ENCODE results near the gene S100A14. TPM values are rescaled to one million over a fixed set of nuclear protein-coding genes. Genes with fewer than 3 reads are reported as not detected.
A peak's percentile ranks its signal among the peaks of the same experiment; 100 is the strongest.
"Not testable (repeated sequence)": the region's sequence is repeated elsewhere in the genome, so short reads cannot be mapped to it uniquely, and the experiment has no call there.

S100A14 gene
- total RNA-seq, 1 experiment from 2014 or later = 1.3 TPM

GRCh38 chr1:153610811-153611301 is 5.3 kb downstream of the S100A14 start:
- no peaks in the 10 kb centered on the region for H3K9me3 ChIP-seq
- peak overlapping the region; percentile 63 for H3K4me3 ChIP-seq
- DNase-seq = peak; percentile 80

DNA sequence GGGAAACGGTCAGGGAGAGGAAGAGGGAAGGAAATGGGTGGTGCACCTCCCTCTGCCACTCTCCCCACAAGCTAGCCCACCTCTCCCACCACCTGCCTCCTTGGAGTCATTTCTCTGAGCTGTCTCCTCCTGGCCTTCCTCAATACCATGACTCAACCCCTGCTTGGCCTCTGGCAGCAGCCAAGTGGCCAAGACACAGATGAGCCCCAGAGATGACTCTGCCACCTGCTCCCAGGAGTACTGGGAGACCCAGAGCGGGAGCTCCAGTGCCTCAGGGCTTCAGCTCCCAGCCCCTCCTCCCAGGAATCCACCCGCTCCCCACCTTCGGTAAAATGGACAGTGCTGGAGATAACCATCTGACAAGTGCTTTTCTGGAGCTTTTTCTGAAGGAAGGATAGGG is 5.8 kb downstream of the S100A14 start:
- H3K9me3 ChIP-seq = no peaks in the 10 kb centered on the region
- peak; percentile 82 for DNase-seq
- H3K4me3 ChIP-seq = peak overlapping the region; percentile 25
- peaks cover 43% of the 10 kb centered on the region for H3K36me3 ChIP-seq
- no peaks in the 10 kb centered on the region for H3K27me3 ChIP-seq

More at GRCh38 chr1:153610811-153611301, 5.3 kb downstream of the S100A14 start:
- Histone ChIP-seq H3K36me3 (peaks cover 38% of the 10 kb centered on the region), H3K27me3 (no peaks in the 10 kb centered on the region)

GRCh38 chr1:153609585-153609907 is 6.6 kb downstream of the S100A14 start:
- Histone ChIP-seq H3K4me3 (no peak overlapping the region; the same call in 1 of the 2 replicates), H3K9me3 (no peaks in the 10 kb centered on the region), H3K36me3 (peaks cover 51% of the 10 kb centered on the region), H3K27me3 (no peaks in the 10 kb centered on the region)
- DNase-seq = no peak

- Histone ChIP-seq H3K4me3 (peak overlapping the region; percentile 34), H3K9me3 (no peaks in the 10 kb centered on the region), H3K27me3 (no peaks in the 10 kb centered on the region), H3K36me3 (peaks cover 51% of the 10 kb centered on the region)
- DNase-seq = peak; percentile 87
These were observed 7.2 kb downstream of the S100A14 start for GRCh38 chr1:153608742-153609584.

- DNase-seq = no peak
- Histone ChIP-seq H3K9me3 (no peaks in the 10 kb centered on the region), H3K4me3 (peak overlapping the region; percentile 34)
These were observed 7.9 kb downstream of the S100A14 start for GRCh38 chr1:153608089-153608682.

GRCh38 chr1:153607381-153607780 is 8.7 kb downstream of the S100A14 start:
- Histone ChIP-seq H3K4me3 (no peak overlapping the region), H3K27me3 (no peaks in the 10 kb centered on the region), H3K9me3 (no peaks in the 10 kb centered on the region), H3K36me3 (peaks cover 51% of the 10 kb centered on the region)
- DNase-seq = no peak

More at GRCh38 chr1:153608089-153608682, 7.9 kb downstream of the S100A14 start:
- Histone ChIP-seq H3K36me3 (peaks cover 51% of the 10 kb centered on the region), H3K27me3 (no peaks in the 10 kb centered on the region)

DNA sequence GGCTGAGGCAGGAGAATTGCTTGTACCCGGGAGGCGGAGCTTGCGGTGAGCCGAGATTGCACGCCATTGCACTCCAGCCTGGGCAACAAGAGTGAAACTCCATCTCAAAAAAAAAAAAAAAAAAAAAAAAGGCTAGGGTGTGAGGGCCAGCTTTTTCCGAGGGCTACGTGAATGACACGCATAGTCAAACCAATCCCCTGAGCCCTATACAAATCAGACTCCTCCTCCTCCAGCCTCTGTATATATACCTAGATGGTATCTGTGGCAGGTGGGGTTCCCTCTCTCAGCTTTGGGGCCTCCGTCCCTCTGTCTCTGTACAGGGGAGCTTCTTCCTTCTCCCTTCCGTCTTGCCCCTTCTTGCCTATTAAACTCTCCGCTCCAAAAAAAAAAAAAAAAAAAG is 9.9 kb downstream of the S100A14 start:
- Histone ChIP-seq H3K27me3 (no peaks in the 10 kb centered on the region), H3K36me3 (peaks cover 53% of the 10 kb centered on the region), H3K9me3 (no peaks in the 10 kb centered on the region), H3K4me3 (no peak overlapping the region)
- no peak for DNase-seq

GRCh38 chr1:153602749-153603148 is 13.4 kb downstream of the S100A14 start:
- H3K4me3 ChIP-seq = no peak overlapping the region
- peaks cover 41% of the 10 kb centered on the region for H3K36me3 ChIP-seq
- H3K27me3 ChIP-seq = no peaks in the 10 kb centered on the region
- DNase-seq = no peak
- no peaks in the 10 kb centered on the region for H3K9me3 ChIP-seq

- no peak for DNase-seq
- peaks cover 15% of the 10 kb centered on the region for H3K36me3 ChIP-seq
- H3K4me3 ChIP-seq = no peak overlapping the region
- H3K27me3 ChIP-seq = no peaks in the 10 kb centered on the region
- no peaks in the 10 kb centered on the region for H3K9me3 ChIP-seq
These were observed 16.3 kb downstream of the S100A14 start for GRCh38 chr1:153599847-153600246.

- Histone ChIP-seq H3K27me3 (no peaks in the 10 kb centered on the region), H3K4me3 (no peak overlapping the region), H3K9me3 (no peaks in the 10 kb centered on the region), H3K36me3 (peaks cover 13% of the 10 kb centered on the region)
- no peak for DNase-seq
These were observed 17.6 kb downstream of the S100A14 start for GRCh38 chr1:153598309-153599172.

GRCh38 chr1:153597206-153597605 is 18.9 kb downstream of the S100A14 start:
- no peak for DNase-seq
- no peaks in the 10 kb centered on the region for H3K27me3 ChIP-seq
- peaks cover 13% of the 10 kb centered on the region for H3K36me3 ChIP-seq
- no peaks in the 10 kb centered on the region for H3K9me3 ChIP-seq
- no peak overlapping the region for H3K4me3 ChIP-seq

DNA sequence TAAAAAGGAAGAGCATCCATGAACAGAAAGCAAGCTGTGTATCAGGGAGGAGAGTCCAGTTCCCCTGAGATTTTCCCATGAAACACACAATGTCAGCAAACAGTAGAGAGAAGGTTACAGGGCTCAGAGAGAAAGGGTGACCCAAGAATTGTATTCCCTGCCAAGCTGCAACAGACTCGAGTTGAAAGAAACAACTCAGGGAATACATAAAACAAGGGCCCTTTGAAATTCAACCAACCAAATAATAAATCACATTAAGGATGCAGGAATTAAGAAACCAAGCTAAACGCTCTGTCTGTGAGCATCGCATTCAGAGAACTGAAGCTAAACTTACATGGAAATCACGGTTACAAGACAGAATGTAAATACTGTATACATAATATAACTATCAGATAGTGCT is 23.4 kb downstream of the S100A14 start:
- Histone ChIP-seq H3K27me3 (no peaks in the 10 kb centered on the region), H3K9me3 (no peaks in the 10 kb centered on the region), H3K36me3 (no peaks in the 10 kb centered on the region), H3K4me3 (no peak overlapping the region)
- DNase-seq = no peak

DNA sequence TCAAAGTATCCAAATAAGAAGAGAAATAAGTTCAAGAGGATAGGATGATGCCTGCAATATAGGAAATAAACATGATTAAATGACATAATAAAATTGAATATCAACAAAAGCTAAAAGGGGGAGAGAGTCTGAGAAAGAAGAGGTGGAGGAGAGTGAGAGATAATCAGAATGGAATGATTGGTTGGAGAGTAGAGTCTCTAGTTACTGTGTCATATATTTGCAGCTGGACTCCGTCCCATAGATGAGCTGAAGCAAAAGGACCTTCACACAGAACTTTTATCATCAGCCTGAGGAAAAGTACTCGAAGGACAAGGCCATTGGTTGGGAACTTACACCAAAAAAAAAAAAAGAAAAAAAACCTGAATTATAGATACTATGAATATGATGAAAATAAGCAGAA is 27.6 kb downstream of the S100A14 start:
- H3K9me3 ChIP-seq = no peaks in the 10 kb centered on the region
- no peak for DNase-seq
- H3K36me3 ChIP-seq = no peaks in the 10 kb centered on the region
- no peak overlapping the region for H3K4me3 ChIP-seq
- H3K27me3 ChIP-seq = no peaks in the 10 kb centered on the region

- H3K9me3 ChIP-seq, H3K4me3 ChIP-seq, H3K36me3 ChIP-seq, DNase-seq, H3K27me3 ChIP-seq: not testable (repeated sequence)
These were observed 28.1 kb downstream of the S100A14 start for GRCh38 chr1:153588033-153588432.

GRCh38 chr1:153587314-153587713 is 28.8 kb downstream of the S100A14 start:
- DNase-seq = no peak
- Histone ChIP-seq H3K36me3 (no peaks in the 10 kb centered on the region), H3K27me3 (no peaks in the 10 kb centered on the region), H3K4me3 (no peak overlapping the region), H3K9me3 (no peaks in the 10 kb centered on the region)

- no peaks in the 10 kb centered on the region for H3K9me3 ChIP-seq
- no peaks in the 10 kb centered on the region for H3K36me3 ChIP-seq
- DNase-seq = no peak
- H3K4me3 ChIP-seq = no peak overlapping the region
- H3K27me3 ChIP-seq = no peaks in the 10 kb centered on the region
These were observed 29.8 kb downstream of the S100A14 start for GRCh38 chr1:153586347-153586746.

DNA sequence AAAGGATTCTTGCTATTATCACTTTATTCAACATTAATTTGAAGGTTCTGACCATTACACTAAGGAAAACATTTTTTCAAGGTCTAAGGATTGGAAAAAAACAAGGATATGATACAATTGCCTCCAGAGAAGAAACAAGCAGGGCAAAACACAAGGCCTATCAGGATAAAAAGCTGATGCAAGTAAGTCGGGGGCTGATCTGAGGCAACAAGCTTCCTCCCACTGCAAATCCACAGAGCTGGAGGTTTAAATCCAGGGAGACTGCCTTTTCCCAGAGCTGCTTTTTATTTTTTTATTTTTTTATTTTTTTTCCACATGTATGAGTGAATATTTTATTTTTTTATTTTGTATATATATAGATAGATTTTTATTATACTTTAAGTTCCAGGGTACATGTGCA is 31.1 kb downstream of the S100A14 start:
- no peaks in the 10 kb centered on the region for H3K9me3 ChIP-seq
- no peaks in the 10 kb centered on the region for H3K36me3 ChIP-seq
- DNase-seq = no peak
- no peak overlapping the region for H3K4me3 ChIP-seq
- no peaks in the 10 kb centered on the region for H3K27me3 ChIP-seq
